Measurements from ENCODE around the gene MACF1. TPM values are rescaled to one million over a fixed set of nuclear protein-coding genes. Genes with fewer than 3 reads are reported as not detected.
"Not testable (repeated sequence)": the region's sequence is repeated elsewhere in the genome, so short reads cannot be mapped to it uniquely, and the experiment has no call there.

Gene MACF1
- total RNA-seq, 2 donors from 2014 or later = 107 to 148 TPM

DNA sequence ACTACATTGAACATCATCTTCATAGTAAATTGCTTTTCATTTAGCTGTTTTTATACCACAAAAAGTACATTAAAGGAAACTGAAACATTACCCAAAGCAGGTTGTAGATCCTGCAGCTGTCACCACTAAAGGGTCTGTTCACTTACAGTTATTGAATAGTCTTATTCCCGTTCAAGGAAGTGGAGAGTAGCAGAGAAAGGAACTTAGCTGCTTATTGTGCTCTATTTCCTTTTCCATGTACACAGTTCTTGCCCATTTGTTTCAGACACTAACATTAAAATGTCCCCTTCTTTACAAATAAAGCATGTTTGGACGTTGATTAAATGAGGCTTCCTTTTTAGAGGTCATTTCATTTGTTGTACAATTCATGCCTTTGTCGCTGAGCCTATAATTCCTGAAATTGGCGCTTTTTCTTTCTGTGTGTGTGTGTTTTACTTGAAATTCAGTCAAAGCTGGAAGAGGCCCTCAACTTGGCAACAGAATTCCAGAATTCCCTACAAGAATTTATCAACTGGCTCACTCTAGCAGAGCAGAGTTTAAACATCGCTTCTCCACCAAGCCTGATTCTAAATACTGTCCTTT, 242.6 kb downstream of the MACF1 start:
- no peak for DNase-seq
- intact Hi-C loops (cut with DNase I) = no loop called here
- Histone ChIP-seq H3K9me3 (no peaks in the 10 kb centered on the region), H3K9ac (ENCODE audit: low read depth in 2 of 2, low read length in 2 of 2) (no peak overlapping the region), H3K27me3 (no peaks in the 10 kb centered on the region), H3K4me1 (no peaks in the 10 kb centered on the region), H3K36me3 (peaks cover 37% of the 10 kb centered on the region), H3K4me3 (no peak overlapping the region), H3K27ac (no peak overlapping the region)
- TF ChIP-seq, protein P1, sequence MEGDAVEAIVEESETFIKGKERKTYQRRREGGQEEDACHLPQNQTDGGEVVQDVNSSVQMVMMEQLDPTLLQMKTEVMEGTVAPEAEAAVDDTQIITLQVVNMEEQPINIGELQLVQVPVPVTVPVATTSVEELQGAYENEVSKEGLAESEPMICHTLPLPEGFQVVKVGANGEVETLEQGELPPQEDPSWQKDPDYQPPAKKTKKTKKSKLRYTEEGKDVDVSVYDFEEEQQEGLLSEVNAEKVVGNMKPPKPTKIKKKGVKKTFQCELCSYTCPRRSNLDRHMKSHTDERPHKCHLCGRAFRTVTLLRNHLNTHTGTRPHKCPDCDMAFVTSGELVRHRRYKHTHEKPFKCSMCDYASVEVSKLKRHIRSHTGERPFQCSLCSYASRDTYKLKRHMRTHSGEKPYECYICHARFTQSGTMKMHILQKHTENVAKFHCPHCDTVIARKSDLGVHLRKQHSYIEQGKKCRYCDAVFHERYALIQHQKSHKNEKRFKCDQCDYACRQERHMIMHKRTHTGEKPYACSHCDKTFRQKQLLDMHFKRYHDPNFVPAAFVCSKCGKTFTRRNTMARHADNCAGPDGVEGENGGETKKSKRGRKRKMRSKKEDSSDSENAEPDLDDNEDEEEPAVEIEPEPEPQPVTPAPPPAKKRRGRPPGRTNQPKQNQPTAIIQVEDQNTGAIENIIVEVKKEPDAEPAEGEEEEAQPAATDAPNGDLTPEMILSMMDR (IDR thresholded peaks at IDR 0.05) = no peak

DNA sequence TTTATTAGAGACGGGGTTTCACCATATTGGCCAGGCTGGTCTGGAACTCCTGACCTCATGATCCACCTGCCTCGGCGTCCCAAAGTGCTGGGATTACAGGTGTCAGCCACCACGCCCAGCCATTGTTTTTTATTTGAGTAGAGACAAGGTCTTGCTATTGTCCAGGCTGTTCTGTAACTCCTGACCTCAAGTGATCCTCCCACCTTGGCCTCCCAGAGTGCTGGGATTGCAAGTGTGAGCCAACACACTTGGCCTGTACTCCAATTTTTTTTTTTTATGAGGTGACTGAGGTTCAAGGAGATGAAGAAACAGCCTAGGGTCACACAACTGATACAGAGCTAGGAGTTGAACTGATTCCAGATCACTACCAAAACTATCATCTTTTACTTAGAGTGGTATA, 245.5 kb downstream of the MACF1 start:
- intact Hi-C loops (cut with DNase I); H3K27me3 ChIP-seq; H3K27ac ChIP-seq; DNase-seq; H3K4me3 ChIP-seq; H3K4me1 ChIP-seq; H3K9me3 ChIP-seq; H3K9ac ChIP-seq (ENCODE audit: low read depth in 2 of 2, low read length in 2 of 2): not testable (repeated sequence)
- peaks cover 25% of the 10 kb centered on the region for H3K36me3 ChIP-seq

DNA sequence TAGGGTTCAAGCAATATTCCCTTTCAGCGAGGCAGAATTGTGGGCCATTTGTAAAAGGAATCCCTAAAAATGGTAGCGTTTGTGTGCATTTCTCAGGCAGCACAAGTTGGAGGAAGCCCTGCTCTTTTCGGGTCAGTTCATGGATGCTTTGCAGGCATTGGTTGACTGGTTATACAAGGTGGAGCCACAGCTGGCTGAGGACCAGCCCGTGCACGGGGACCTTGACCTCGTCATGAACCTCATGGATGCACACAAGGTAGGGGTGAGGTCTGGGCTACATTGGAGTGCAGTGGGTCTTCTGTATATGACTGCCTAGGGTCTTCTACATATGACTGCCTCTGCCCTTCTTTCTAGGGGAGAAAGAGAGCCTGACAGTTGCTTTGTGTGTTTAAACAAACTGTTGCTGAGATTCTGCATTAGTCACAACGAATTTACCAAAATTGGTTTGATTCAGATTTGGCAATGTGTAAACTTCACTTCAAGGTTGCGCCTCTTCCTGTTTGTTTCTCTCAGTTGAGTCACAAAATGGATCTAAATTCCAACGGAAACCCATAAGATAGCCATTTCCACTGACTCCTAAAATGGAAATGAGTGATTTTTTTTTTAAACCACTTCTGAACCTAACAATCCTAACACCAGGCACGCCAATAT, 246.6 kb downstream of the MACF1 start:
- H3K9me3 ChIP-seq = no peaks in the 10 kb centered on the region
- peaks cover 26% of the 10 kb centered on the region for H3K36me3 ChIP-seq
- no peak for DNase-seq
- no peaks in the 10 kb centered on the region for H3K4me1 ChIP-seq
- no peak overlapping the region for H3K9ac ChIP-seq (ENCODE audit: low read depth in 2 of 2, low read length in 2 of 2)
- TF ChIP-seq, protein P1 (IDR thresholded peaks at IDR 0.05) = no peak
- H3K27me3 ChIP-seq = no peaks in the 10 kb centered on the region
- H3K4me3 ChIP-seq = no peak overlapping the region
- intact Hi-C loops (cut with DNase I) = no loop called here
- peak overlapping the region; percentile 44 for H3K27ac ChIP-seq

DNA sequence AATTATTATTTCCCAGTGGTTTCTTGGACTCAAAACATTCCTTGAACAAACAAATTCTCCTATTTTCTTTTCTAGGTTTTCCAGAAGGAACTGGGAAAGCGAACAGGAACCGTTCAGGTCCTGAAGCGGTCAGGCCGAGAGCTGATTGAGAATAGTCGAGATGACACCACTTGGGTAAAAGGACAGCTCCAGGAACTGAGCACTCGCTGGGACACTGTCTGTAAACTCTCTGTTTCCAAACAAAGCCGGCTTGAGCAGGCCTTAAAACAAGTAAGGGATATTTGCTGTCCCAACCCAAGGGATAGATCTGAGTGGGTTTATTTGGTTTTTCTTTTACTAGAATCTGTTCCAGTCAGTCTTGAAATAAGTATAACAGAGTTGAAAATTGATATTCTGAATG, 247.6 kb downstream of the MACF1 start:
- Histone ChIP-seq H3K4me3 (no peak overlapping the region), H3K9me3 (no peaks in the 10 kb centered on the region), H3K4me1 (no peaks in the 10 kb centered on the region), H3K9ac (ENCODE audit: low read depth in 2 of 2, low read length in 2 of 2) (no peak overlapping the region), H3K36me3 (peaks cover 26% of the 10 kb centered on the region), H3K27me3 (no peaks in the 10 kb centered on the region), H3K27ac (no peak overlapping the region)
- TF ChIP-seq, protein P1 (IDR thresholded peaks at IDR 0.05) = no peak
- DNase-seq = no peak
- intact Hi-C loops (cut with DNase I) = no loop called here

DNA sequence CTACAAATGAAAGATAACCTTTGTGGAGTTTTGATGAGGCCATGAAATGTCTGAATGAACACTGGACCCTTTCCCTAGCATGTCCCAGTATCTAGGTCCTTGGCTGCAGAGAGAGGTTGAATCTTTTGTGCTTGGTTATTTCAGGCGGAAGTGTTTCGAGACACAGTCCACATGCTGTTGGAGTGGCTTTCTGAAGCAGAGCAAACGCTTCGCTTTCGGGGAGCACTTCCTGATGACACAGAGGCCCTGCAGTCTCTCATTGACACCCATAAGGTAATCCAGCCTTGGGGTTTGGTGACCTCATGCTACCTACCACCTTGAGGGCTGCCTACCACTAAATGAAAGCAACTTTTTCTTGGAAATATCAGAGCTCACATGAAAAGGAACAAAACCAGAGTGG, 248.0 kb downstream of the MACF1 start:
- TF ChIP-seq, protein P1 (IDR thresholded peaks at IDR 0.05) = no peak
- DNase-seq = no peak
- Histone ChIP-seq H3K9me3 (no peaks in the 10 kb centered on the region), H3K27ac (no peak overlapping the region), H3K4me1 (no peaks in the 10 kb centered on the region), H3K36me3 (peaks cover 26% of the 10 kb centered on the region), H3K4me3 (no peak overlapping the region), H3K9ac (ENCODE audit: low read depth in 2 of 2, low read length in 2 of 2) (no peak overlapping the region), H3K27me3 (no peaks in the 10 kb centered on the region)
- intact Hi-C loops (cut with DNase I) = no loop called here

DNA sequence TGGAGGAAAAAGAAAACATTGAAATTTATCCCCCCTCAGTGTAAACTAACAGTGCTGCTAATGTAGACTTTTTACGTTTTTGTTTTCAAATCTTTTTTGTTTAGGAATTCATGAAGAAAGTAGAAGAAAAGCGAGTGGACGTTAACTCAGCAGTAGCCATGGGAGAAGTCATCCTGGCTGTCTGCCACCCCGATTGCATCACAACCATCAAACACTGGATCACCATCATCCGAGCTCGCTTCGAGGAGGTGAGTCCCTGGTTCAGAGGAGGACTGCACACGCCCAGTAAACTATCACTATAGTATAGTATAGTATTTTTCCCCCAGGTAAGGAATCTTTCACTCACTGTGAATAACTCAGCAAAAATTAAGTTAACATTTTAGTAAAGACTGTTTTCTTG, 249.1 kb downstream of the MACF1 start:
- H3K27me3 ChIP-seq = no peaks in the 10 kb centered on the region
- intact Hi-C loops (cut with DNase I) = no loop called here
- no peaks in the 10 kb centered on the region for H3K4me1 ChIP-seq
- peaks cover 23% of the 10 kb centered on the region for H3K36me3 ChIP-seq
- H3K27ac ChIP-seq = no peak overlapping the region
- DNase-seq = peak; percentile 36
- H3K9me3 ChIP-seq = no peaks in the 10 kb centered on the region
- H3K9ac ChIP-seq (ENCODE audit: low read depth in 2 of 2, low read length in 2 of 2) = no peak overlapping the region
- TF ChIP-seq, protein P1 (IDR thresholded peaks at IDR 0.05) = no peak
- H3K4me3 ChIP-seq = no peak overlapping the region

Measured in colonic mucosa (tissue), 4 donors.